HG02852 (cell line): ENCODE data around the gene TADA2B.
A peak's percentile ranks its signal among the peaks of the same experiment; 100 is the strongest.

Source experiments
- ATAC-seq: cut with Tn5 transposase; IDR thresholded peaks from one replicate; pipeline ENCODE4 v1.9.1; 2021; ENCODE audit warnings: mild to moderate bottlenecking, moderate library complexity; ENCODE audit not compliant: unreplicated experiment

Gene TADA2B

GRCh38 chr4:7055111-7055989 lies 12.2 kb downstream of the TADA2B start:
- ATAC-seq: no peak

GRCh38 chr4:7055990-7056325 lies 12.8 kb downstream of the TADA2B start:
- ATAC-seq: no peak

GRCh38 chr4:7058792-7059191 lies 15.6 kb downstream of the TADA2B start:
- ATAC-seq: no peak

DNA sequence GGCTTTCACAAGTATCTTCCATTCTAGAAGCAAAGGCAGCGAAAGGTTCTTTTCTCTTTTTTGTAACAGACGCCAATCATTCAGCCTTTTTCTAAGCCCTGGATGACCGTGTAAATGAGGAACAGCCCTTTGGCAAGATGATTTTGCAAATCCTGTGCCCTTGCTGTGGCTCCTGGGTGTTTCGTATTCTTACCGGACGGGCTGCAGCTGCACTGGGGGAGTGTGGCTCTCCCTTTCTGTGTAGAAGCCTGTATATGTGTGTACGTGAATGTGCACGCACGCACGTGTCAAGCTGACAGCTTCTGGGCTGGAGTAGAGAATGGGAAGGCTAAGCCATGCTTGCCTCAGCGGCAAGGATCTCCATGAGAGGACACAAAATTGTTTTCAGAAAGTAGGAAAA lies 16.5 kb downstream of the TADA2B start:
- ATAC-seq: no peak

GRCh38 chr4:7060346-7061150 lies 17.4 kb downstream of the TADA2B start:
- no peak for ATAC-seq

DNA sequence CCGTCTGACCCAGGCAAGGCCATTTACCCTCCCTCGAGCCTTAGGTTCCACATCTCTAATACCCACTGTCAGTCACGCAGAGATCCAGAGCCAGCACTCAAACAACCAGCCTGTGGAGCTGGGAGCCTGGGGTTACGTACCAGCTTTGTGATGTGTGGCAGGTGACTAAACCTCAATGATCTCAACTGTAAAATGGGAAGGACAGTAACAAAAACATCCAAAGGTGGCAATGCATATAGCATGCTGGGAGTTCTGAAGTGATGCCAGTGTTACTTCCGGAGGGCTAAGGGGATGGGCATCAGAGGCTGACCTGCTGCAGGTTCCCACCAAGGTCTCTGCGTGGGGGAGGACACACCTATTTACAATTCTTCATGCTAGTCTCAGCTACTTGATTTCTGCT lies 18.6 kb downstream of the TADA2B start:
- no peak for ATAC-seq

DNA sequence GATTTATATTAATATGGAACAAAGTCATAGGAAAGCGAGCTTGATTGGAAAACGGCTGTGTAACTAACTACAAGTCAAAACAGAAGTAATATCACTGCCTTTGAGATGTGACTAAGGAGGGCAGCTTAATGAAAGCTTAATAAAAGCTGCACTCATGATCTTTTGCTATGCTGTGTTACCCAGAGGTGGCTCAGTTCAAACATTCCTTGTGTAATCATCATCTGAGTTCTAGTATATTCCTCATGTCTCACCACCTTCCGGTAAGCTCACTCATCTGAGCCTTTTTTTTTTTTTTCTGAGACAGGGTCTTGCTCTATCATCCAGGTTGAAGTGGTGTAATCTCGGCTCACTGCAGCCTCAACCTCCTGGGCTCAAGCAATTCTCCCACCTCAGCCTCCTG lies 19.6 kb downstream of the TADA2B start:
- ATAC-seq: no peak

GRCh38 chr4:7063362-7063761 lies 20.2 kb downstream of the TADA2B start:
- no peak for ATAC-seq

- no peak for ATAC-seq
These were observed 22.8 kb downstream of the TADA2B start for GRCh38 chr4:7066006-7066405.

DNA sequence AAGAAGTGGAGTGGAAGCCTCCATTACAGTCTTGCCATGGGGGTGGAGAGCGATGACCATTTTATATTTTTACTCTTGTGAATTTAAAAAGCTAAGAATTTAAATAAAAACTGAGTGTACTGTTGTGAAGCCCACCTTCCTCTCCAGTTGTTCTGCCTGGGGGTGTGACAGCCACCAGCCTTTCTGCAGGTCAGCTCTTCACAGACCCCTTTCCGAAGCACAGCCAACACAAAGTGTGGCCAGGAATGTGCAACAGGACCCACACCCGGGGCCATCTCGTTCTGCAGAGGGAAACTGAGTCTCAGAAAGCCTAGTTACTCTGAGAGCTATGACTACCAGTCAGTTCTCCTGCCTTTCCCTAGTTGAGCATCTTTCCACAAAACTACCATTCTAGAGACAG lies 23.3 kb downstream of the TADA2B start:
- ATAC-seq: no peak

GRCh38 chr4:7067126-7067451 lies 23.9 kb downstream of the TADA2B start:
- ATAC-seq: no peak

DNA sequence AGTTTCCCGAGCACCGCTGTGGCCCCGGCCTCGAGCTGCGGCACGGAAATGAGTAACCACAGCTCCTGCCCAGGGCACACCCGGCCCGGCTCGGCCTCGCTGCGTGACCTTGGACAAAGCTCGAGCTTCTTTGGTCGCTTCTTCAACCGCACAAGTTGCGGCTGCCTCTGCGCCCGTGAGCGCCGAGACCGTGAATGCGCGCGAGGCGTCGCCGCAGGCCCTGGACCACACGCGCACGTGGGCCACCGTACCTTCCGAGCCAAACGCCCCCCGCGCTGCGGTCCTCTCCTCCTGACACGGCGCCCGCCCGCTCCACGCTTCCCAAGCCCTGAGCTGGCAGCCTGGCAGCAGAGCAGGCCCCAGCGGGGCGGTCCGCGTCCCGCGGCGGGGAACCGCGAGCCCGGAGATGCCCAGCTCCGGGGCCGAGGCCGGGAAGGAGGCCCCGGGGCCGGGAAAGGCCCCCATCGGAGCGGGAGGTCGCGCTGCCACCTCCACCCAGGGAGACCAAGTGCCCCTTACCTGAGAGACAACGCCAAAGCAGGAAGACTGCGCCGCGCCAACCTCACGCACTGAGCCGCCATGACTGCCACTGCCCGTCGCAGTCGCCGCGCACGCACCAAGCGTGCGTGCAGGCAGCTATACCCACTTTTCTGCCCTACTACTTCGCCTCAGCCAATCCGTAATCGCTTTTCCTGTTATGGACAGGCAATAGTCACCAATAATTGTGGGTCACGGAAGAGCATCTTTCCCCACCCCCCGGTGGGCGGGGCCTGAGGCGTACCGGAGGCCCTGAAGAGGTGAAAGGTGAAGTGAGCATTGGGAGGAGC lies 24.5 kb downstream of the TADA2B start, which contains the start of gene GRPEL1:
Gene GRPEL1, minus strand, starts transcription at position 613 of the 827 bp plus-strand sequence. Its CDS starts 32 bp downstream, at position 581.
- peak; percentile 90 for ATAC-seq

DNA sequence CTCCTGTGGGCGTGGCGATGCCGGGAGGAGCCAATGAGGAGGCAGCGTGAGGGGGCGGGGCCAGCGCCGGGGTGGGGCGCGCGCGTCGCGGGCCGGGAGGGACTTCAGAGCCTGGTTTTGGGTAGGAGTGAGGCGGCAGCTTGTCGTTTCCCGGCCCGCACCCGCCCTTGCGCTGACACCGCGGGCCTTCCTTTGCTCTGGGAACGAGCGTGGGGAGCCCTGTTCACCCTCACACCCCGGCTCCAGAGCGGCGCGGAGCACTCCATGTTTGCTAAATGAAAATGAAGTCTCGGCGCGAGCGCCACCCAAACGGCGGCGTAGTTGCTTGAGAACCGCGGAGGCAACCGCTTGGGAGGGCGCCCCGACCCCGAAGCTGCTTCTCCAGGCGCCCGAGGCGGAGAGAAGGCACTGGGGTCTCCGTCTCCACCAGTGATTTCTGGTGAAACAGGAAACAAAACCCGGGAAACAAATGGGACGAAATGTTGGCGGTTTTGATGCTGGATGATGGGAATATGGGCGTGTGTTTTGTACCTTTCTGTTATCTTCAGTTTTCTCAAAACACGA lies 25.2 kb downstream of the TADA2B start:
- peak; percentile 26 for ATAC-seq

- ATAC-seq: no peak
These were observed 25.7 kb downstream of the TADA2B start for GRCh38 chr4:7068883-7069282.

DNA sequence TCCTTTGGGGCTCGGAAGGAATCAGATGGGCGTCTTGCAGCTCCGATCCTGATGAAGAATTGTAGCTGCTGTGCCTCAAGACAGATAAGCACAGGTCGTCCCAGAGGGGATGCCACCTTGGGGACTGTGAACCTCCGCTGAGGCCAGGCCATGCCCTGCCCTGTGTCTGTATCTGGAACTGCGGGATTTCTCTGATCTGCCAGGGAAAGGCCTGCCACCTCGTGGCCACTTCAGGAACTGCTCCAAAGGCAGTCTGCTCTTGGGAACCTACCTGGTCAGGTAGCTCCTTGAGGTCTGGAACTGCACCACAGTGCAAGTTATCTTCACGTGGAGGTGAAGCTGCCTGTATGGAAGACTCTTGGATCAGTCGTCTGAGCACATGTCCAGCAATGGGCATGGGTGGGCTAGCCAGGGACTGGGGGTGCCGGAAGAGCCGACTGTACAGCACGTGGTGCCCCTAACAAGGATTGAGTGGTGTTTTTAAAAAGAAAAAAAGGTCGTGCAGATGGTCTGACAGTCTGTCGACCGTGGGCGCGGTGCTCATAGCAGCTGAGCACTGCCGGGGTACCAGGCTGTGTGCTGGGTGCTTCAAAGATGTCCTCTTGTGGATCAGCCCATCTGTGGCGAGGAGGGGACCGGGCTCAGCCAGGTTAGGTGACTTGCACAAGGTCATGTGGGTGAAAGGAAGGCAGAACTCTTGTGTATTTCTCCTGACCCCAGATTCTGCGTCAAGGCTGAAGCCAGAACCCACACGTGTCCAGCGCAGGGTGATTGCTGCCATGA lies 27.7 kb downstream of the TADA2B start:
- peak; percentile 29 for ATAC-seq

- no peak for ATAC-seq
These were observed 29.9 kb downstream of the TADA2B start for GRCh38 chr4:7073059-7073458.

GRCh38 chr4:7073526-7074390 lies 30.6 kb downstream of the TADA2B start:
- ATAC-seq: no peak

- no peak for ATAC-seq
These were observed 31.3 kb downstream of the TADA2B start for GRCh38 chr4:7074426-7074825.

DNA sequence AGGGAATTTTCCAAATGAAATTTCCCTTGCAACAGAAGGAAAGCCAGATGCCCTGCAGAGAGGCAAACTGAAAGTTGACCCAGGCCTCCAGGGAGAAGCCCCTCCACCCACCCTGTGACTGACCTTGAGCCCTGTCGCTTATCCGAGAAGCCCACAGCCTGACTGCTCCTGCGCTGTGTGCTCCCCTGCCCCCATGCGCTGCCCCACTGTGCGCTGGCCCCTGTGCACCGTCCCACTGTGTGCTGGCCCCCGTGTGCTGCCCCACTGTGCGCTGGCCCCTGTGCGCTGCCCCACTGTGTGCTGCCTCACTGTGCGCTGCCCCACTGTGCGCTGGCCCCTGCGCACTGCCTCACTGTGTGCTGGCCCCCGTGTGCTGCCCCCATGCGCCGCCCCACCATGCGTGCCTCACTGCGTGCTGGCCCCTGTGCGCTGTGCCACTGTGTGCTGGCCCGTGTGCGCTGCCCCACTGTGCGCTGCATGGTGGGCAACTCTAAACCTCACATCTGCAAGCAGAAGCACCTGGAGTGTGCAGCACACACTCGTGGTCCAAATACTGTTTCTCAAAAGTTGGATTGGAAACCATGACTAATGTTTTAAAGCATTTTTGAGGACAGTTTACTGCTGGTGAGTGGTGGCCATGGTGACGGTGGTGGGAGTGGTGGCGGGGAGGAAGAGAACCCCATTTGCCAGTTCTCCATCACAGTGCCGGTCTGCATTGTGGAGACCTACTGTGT lies 33.0 kb downstream of the TADA2B start:
- ATAC-seq: no peak
